KMS-11 (cell line): Measurements from ENCODE around the gene KCNK13.
"Not testable (repeated sequence)": the region's sequence is repeated elsewhere in the genome, so short reads cannot be mapped to it uniquely, and the experiment has no call there.

ENCODE experiments used
- H2AFZ ChIP-seq: fragments of 200-600 bp; sonication (generic); 2 replicates; pipeline ENCODE4 v1.6.1; 2016; ENCODE audit warnings: antibody characterized with exemption, mixed run types, low read depth
- H3K27ac ChIP-seq: fragments of 200-600 bp; sonication (generic); 2 replicates; pipeline ENCODE4 v1.6.1; 2016; ENCODE audit warnings: mild to moderate bottlenecking, mixed run types
- H3K27me3 ChIP-seq: fragments of 200-600 bp; sonication (generic); 2 replicates; pipeline ENCODE4 v1.6.1; 2017; ENCODE audit warnings: mild to moderate bottlenecking, low read depth, mixed run types, moderate library complexity; ENCODE audit not compliant: insufficient read depth
- H3K36me3 ChIP-seq: fragments of 200-600 bp; sonication (generic); 2 replicates; pipeline ENCODE4 v1.6.1; 2017; ENCODE audit warnings: mild to moderate bottlenecking, mixed run types; ENCODE audit not compliant: insufficient read depth
- H3K4me1 ChIP-seq: fragments of 200-600 bp; sonication (generic); 2 replicates; pipeline ENCODE4 v1.6.1; 2016; ENCODE audit warnings: mild to moderate bottlenecking, low read depth, mixed run types; ENCODE audit not compliant: poor library complexity, severe bottlenecking
- H3K4me2 ChIP-seq: fragments of 200-600 bp; sonication (generic); 2 replicates; pipeline ENCODE4 v1.7.0; 2016; ENCODE audit warnings: mild to moderate bottlenecking, mixed run types
- H3K4me3 ChIP-seq: fragments of 200-600 bp; sonication (generic); IDR thresholded peaks from 2 replicates; pipeline ENCODE4 v1.6.1; 2017; ENCODE audit warnings: low read depth, low read length, mixed read lengths; ENCODE audit not compliant: insufficient read depth
- H3K79me2 ChIP-seq: fragments of 200-600 bp; sonication (generic); 2 replicates; pipeline ENCODE4 v1.6.1; 2016; ENCODE audit warnings: low read depth, mixed run types; ENCODE audit not compliant: insufficient read depth
- H3K9ac ChIP-seq: fragments of 200-600 bp; sonication (generic); 2 replicates; pipeline ENCODE4 v1.6.1; 2016; ENCODE audit warnings: mild to moderate bottlenecking, mixed run types
- H4K20me1 ChIP-seq: fragments of 200-600 bp; sonication (generic); 2 replicates; pipeline ENCODE4 v1.6.1; 2016; ENCODE audit warnings: mild to moderate bottlenecking, mixed run types; ENCODE audit not compliant: insufficient read depth
- CTCF ChIP-seq: fragments of 200-600 bp; sonication (generic); conservative IDR thresholded peaks from 2 replicates; pipeline ENCODE4 v1.6.1; 2017; ENCODE audit warnings: low read depth, mild to moderate bottlenecking, antibody characterized with exemption, low read length, moderate library complexity, mixed read lengths

Gene KCNK13

GRCh38 chr14:90201344-90201743 lies 139.6 kb downstream of the KCNK13 start:
- H4K20me1 ChIP-seq: no peaks in the 10 kb centered on the region
- TF ChIP-seq CTCF: no peak
- H3K79me2 ChIP-seq: no peaks in the 10 kb centered on the region
- H3K9ac ChIP-seq: no peak overlapping the region
- H3K4me1 ChIP-seq: no peaks in the 10 kb centered on the region
- H3K4me2 ChIP-seq: no peak overlapping the region
- H3K4me3 ChIP-seq: no peak overlapping the region
- no peaks in the 10 kb centered on the region for H3K27me3 ChIP-seq
- no peak overlapping the region for H2AFZ ChIP-seq
- H3K27ac ChIP-seq: no peak overlapping the region
- no peaks in the 10 kb centered on the region for H3K36me3 ChIP-seq

GRCh38 chr14:90204516-90204915 lies 142.7 kb downstream of the KCNK13 start:
- H3K27me3 ChIP-seq: no peaks in the 10 kb centered on the region
- H3K79me2 ChIP-seq: no peaks in the 10 kb centered on the region
- no peaks in the 10 kb centered on the region for H3K36me3 ChIP-seq
- no peak overlapping the region for H2AFZ ChIP-seq
- no peaks in the 10 kb centered on the region for H3K4me1 ChIP-seq
- no peak overlapping the region for H3K27ac ChIP-seq
- no peaks in the 10 kb centered on the region for H4K20me1 ChIP-seq
- H3K9ac ChIP-seq: no peak overlapping the region
- H3K4me2 ChIP-seq: no peak overlapping the region
- no peak overlapping the region for H3K4me3 ChIP-seq
- TF ChIP-seq CTCF: no peak

- no peak overlapping the region for H3K9ac ChIP-seq
- H3K27me3 ChIP-seq: no peaks in the 10 kb centered on the region
- no peaks in the 10 kb centered on the region for H3K36me3 ChIP-seq
- H3K4me1 ChIP-seq: no peaks in the 10 kb centered on the region
- H3K79me2 ChIP-seq: no peaks in the 10 kb centered on the region
- H3K27ac ChIP-seq: no peak overlapping the region
- H3K4me3 ChIP-seq: no peak overlapping the region
- H4K20me1 ChIP-seq: no peaks in the 10 kb centered on the region
- no peak for TF ChIP-seq CTCF
- no peak overlapping the region for H3K4me2 ChIP-seq
- H2AFZ ChIP-seq: no peak overlapping the region
Observed at GRCh38 chr14:90213099-90213748, 151.4 kb downstream of the KCNK13 start.

GRCh38 chr14:90228478-90228877 lies 166.7 kb downstream of the KCNK13 start:
- H3K27ac ChIP-seq: no peak overlapping the region
- no peak overlapping the region for H2AFZ ChIP-seq
- H3K27me3 ChIP-seq: no peaks in the 10 kb centered on the region
- no peaks in the 10 kb centered on the region for H3K4me1 ChIP-seq
- no peak overlapping the region for H3K9ac ChIP-seq
- no peak overlapping the region for H3K4me2 ChIP-seq
- no peaks in the 10 kb centered on the region for H4K20me1 ChIP-seq
- H3K36me3 ChIP-seq: no peaks in the 10 kb centered on the region
- H3K4me3 ChIP-seq: no peak overlapping the region
- TF ChIP-seq CTCF: no peak
- no peaks in the 10 kb centered on the region for H3K79me2 ChIP-seq

GRCh38 chr14:90229942-90230341 lies 168.1 kb downstream of the KCNK13 start:
- H3K27ac ChIP-seq, H3K4me2 ChIP-seq, H3K4me1 ChIP-seq, H3K4me3 ChIP-seq, H3K36me3 ChIP-seq, H3K27me3 ChIP-seq, H3K79me2 ChIP-seq, H3K9ac ChIP-seq, H2AFZ ChIP-seq, H4K20me1 ChIP-seq: not testable (repeated sequence)
